Motor neuron (in vitro differentiated cells): ENCODE data around the gene FBXL16. TPM values are rescaled to one million over a fixed set of nuclear protein-coding genes. Genes with fewer than 3 reads are reported as not detected.

ENCODE experiments used
- ATAC-seq, 8 experiments: fragments of 200-7000 bp; cut with Tn5 transposase; replicated peaks in 6 of 8; 2 replicates each; pipeline ENCODE4 v1.8.0; 2021; ENCODE audit warnings: mild to moderate bottlenecking in 8 of 8, moderate library complexity in 8 of 8
- H3K27ac ChIP-seq, 2 donors: fragments of 250-450 bp; sonication (Bioruptor Pico); 2 replicates each; pipeline ENCODE4 v1.9.0; 2021; ENCODE audit warnings: antibody characterized with exemption in 2 of 2, mild to moderate bottlenecking in 2 of 2, moderate library complexity in 1 of 2
- H3K4me1 ChIP-seq, 2 donors: fragments of 250-450 bp; sonication (Bioruptor Pico); replicated peaks in 1 of 2; 2 replicates each; pipeline ENCODE4 v1.6.1; 2021; ENCODE audit warnings: antibody characterized with exemption in 2 of 2, mild to moderate bottlenecking in 2 of 2, moderate library complexity in 1 of 2
- H3K4me3 ChIP-seq, 5 donors: fragments of 250-450 bp; sonication (Bioruptor Pico); 2 replicates each; pipeline ENCODE4 v1.9.0; 2021; ENCODE audit warnings: antibody characterized with exemption in 5 of 5, mild to moderate bottlenecking in 5 of 5, moderate library complexity in 4 of 5
- WGBS, 10 experiments: fragments of 450-650 bp; shearing (Covaris generic); methylation state at CpG; one replicate each; pipeline ENCODE4 v1.0.0; 2022; 5-methylcytosine and 5-hydroxymethylcytosine counted together
- in situ Hi-C, 9 experiments: fragments of 400-800 bp; cut with MboI; loops; one replicate each; pipeline ENCODE4 v1.15.0; 2021; ENCODE audit warnings: low sequenced_read_pairs in 9 of 9, low pct_unique_long_range_greater_than_20kb in 2 of 9; ENCODE audit not compliant: unreplicated experiment in 9 of 9
- total RNA-seq, 8 experiments: library from RNA; unstranded; fragments of 300-600 nt; gene quantifications; 2 replicates each; pipeline versions ENCODE4 v1.2.3 to v1.2.4, GENCODE V29; 2022

FBXL16 gene
- total RNA-seq, 8 experiments from 2014 or later: 0.31 to 13.5 (median 6.3) TPM

DNA sequence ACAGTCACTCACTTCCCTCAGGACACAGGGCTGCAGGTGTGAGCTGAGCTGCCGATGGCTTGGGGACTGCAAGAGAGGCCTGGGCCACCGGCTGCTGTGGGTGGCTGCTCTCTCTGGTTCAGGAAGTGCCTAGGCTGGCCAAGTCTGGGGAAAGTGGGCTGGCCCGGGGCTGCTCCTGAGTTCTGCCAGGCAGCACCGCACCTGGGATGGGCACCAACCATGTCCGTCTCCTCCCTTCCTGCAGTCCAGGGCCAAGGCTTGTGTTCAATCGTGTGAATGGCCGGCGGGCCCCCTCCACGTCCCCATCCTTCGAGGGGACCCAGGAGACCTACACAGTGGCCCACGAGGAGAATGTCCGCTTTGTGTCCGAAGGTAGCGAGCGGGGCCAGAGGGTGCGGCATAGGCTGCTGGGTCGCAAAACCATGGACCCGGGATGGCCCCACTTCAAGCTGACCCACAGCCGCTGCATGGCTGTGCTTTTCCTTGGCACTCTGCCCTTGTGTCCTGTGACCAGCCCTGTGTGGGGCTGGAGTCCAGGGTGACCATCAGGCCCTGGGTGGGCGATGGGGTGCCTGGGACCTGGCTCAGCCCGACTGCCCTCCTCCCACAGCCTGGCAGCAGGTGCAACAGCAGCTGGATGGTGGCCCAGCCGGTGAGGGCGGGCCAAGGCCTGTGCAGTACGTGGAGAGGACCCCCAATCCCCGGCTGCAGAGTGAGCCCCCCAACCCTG is 58.3 kb downstream of the FBXL16 start:
- 100% methylated on average over 1 of the region's 25 CpGs; no CpG with 5 or more reads in 9 of the 10 experiments for WGBS, 10 experiments
- ATAC-seq: no peak
- no peak overlapping the region for H3K27ac ChIP-seq
- in situ Hi-C loops: no loop called here
- H3K4me3 ChIP-seq: no peak overlapping the region
- H3K4me1 ChIP-seq: peaks cover 25 to 26% of the 10 kb centered on the region in 2 donors

DNA sequence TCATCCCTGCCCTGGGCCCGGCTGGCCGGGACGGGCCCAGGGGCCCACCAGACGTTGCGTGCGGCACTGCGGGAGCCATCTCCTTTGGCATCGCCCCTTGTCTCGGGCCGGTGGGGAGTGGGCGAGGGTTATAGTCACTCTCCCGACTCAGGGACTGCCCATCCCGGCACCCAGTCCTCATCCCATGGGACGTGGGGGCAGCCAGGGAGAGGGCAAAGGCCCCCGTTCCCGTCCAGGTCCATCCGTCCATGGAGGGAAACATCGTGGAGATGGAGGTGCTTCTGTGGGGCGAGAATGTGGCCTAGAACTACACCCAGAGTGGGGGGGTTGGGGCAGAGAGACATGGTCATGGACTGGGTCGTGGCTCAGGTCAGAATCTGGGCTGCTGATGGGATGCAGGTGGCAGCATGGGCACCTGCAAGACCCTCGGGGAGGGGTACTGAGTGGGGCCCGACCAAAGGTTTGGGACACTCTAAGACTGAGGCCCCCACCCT is 58.9 kb downstream of the FBXL16 start:
- WGBS, 10 experiments: 67 to 100% methylated on average over 2 to 3 of the region's 22 CpGs; no CpG with 5 or more reads in 8 of the 10 experiments
- Histone ChIP-seq H3K27ac (no peak overlapping the region), H3K4me3 (no peak overlapping the region), H3K4me1 (peaks cover 25 to 26% of the 10 kb centered on the region in 2 donors)
- in situ Hi-C loops: no loop called here
- ATAC-seq: no peak

DNA sequence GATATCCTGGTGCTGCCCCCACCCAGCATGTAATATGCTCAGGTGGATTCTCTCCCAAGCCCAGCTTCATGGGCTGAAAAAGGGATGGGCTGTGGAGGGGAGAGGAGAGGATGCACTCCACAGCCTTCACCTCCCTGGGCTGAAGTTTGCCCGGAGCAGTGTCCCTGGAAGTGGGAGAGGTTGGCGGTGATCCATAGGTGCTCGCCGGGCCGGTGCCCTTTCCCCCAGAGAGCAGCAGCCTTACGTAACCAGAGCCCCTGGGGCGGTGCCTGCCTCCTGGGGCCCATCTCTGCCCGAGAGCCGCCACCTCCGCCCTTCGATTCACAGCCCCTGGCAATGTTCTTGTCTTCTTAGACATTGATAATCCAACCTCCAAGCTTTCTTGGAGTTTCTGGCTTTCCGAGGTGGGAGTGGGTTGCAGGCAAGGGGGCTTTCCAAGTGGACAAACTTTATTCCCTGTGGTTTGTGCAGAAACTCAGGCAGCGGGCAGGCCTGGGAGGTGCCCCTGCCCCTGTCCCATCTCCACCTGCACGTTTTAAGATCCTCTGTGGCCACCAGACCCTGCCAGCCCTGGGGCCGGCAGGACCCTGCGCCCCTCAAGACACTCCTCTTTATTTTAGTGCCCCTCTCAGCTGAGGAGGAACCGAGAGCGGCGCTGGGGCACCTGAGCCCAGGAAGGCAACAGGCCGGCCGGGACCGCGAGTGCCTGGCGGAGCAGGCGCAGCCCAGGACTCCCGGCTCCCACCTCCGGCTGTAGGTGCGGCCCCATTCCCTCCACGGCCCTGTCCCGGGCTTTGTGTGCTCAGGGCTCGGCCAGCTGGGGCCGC is 59.5 kb downstream of the FBXL16 start:
- 80 to 100% (median 84%) methylated on average over 1 to 8 of the region's 32 CpGs; no CpG with 5 or more reads in 6 of the 10 experiments for WGBS, 10 experiments
- Histone ChIP-seq H3K4me1 (peaks cover 25 to 26% of the 10 kb centered on the region in 2 donors), H3K27ac (no peak overlapping the region), H3K4me3 (no peak overlapping the region)
- in situ Hi-C loops: no loop called here
- no peak for ATAC-seq

DNA sequence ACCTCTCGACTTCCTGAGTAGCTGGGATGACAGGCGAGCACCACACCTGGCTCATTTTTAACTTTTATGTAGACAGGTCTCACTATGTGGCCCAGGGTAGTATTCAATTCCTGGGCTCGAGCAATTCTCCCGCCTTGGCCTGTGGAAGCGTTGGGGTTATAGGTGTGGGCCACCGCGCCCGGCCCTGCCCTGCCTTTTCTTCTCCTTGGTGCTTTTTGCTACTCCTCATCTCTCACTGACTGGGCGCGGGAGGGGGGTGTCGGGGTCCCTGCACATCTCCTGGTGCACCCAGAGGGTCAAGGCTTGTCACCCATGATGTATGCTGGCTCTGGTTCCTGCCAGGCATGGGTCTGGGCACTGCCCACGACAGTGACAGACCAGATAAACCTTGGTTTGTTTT is 61.0 kb downstream of the FBXL16 start:
- in situ Hi-C loops: no loop called here
- Histone ChIP-seq H3K4me1 (peaks cover 13 to 14% of the 10 kb centered on the region in 2 donors), H3K4me3 (no peak overlapping the region), H3K27ac (no peak overlapping the region)
- no peak for ATAC-seq
- WGBS, 10 experiments: 0 to 100% (median 100%) methylated on average over 1 to 4 of the region's 12 CpGs; no CpG with 5 or more reads in 5 of the 10 experiments

DNA sequence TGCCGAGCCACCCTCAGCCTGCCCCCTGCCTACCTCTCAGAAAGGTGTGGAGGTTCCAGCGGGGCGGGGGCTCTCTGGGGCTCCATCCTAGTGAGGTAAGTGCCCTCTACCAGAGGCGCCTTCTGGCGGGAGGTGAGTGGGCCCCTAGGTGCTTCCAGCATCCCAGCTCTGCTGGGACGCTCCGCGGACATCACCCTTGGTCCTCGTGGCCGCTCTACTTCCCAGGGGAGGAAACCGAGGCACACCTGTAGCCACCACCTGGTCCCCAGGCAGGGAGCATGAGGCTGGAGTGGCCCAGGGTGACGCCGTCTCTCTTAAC is 62.6 kb downstream of the FBXL16 start:
- Histone ChIP-seq H3K4me3 (peak overlapping the region; percentile 48 to 86 (median 61)), H3K4me1 (peaks cover 18 to 19% of the 10 kb centered on the region in 2 donors), H3K27ac (no peak overlapping the region)
- ATAC-seq: no peak
- WGBS, 10 experiments: 53 to 94% (median 90%) methylated on average over 2 to 4 of the region's 13 CpGs; no CpG with 5 or more reads in 7 of the 10 experiments
- in situ Hi-C loops: no loop called here

Other genes starting within 250 kb of the FBXL16 start
- gene CAPN15, start 178.1 kb downstream of the FBXL16 start, total RNA-seq: 10 to 100 TPM in 4 of 8 experiments, 1 to 10 TPM in 4; 7.1 to 46.4 (median 12.7) TPM
- gene PRR35, start 145.4 kb downstream of the FBXL16 start, total RNA-seq: under 1 TPM in 5 of 8 experiments, not detected in 3; 0.05 to 0.85 (median 0.24) TPM
- 1 to 10 TPM in 5 of 8 experiments, under 1 TPM in 3; 0.33 to 2.2 (median 1.0) TPM for gene NHLRC4, start 138.8 kb downstream of the FBXL16 start, total RNA-seq
- gene PIGQ, start 135.8 kb downstream of the FBXL16 start, total RNA-seq: 10 to 100 TPM; 17.0 to 56.1 (median 26.0) TPM
- 10 to 100 TPM in 7 of 8 experiments, 1 to 10 TPM in 1; 9.3 to 23.8 (median 17.1) TPM for gene RAB40C, start 115.7 kb downstream of the FBXL16 start, total RNA-seq
- gene WFIKKN1, start 74.8 kb downstream of the FBXL16 start, total RNA-seq: 1 to 10 TPM in 2 of 8 experiments, under 1 TPM in 6; 0.14 to 9.0 (median 0.54) TPM
- 10 to 100 TPM; 52.5 to 97.9 (median 66.7) TPM for gene METTL26, start 69.5 kb downstream of the FBXL16 start, total RNA-seq
- 10 to 100 TPM; 10.3 to 58.8 (median 31.3) TPM for gene MCRIP2, start 64.0 kb downstream of the FBXL16 start, total RNA-seq
- 10 to 100 TPM in 7 of 8 experiments, 1 to 10 TPM in 1; 8.0 to 62.4 (median 16.4) TPM for gene WDR90, start 56.4 kb downstream of the FBXL16 start, total RNA-seq
- gene RHOT2, start 37.7 kb downstream of the FBXL16 start, total RNA-seq: 100 to 1,000 TPM in 2 of 8 experiments, 10 to 100 TPM in 6; 30.6 to 119 (median 51.7) TPM
- 1 to 10 TPM; 1.0 to 8.5 (median 3.3) TPM for gene RHBDL1, start 30.1 kb downstream of the FBXL16 start, total RNA-seq
- gene STUB1, start 25.4 kb downstream of the FBXL16 start, total RNA-seq: 100 to 1,000 TPM in 3 of 8 experiments, 10 to 100 TPM in 5; 39.9 to 144 (median 79.4) TPM
- 10 to 100 TPM; 18.1 to 56.4 (median 33.2) TPM for gene JMJD8, start 21.5 kb downstream of the FBXL16 start, total RNA-seq
- 10 to 100 TPM in 4 of 8 experiments, 1 to 10 TPM in 4; 6.0 to 18.9 (median 11.5) TPM for gene WDR24, start 15.4 kb downstream of the FBXL16 start, total RNA-seq
- 100 to 1,000 TPM in 2 of 8 experiments, 10 to 100 TPM in 6; 10.1 to 402 (median 34.9) TPM for gene METRN, start 9.3 kb upstream of the FBXL16 start, total RNA-seq
- gene ANTKMT, start 15.3 kb upstream of the FBXL16 start, total RNA-seq: 10 to 100 TPM; 21.6 to 30.5 (median 24.5) TPM
- 10 to 100 TPM in 1 of 8 experiments, 1 to 10 TPM in 7; 2.7 to 26.1 (median 4.6) TPM for gene CCDC78, start 20.6 kb upstream of the FBXL16 start, total RNA-seq
- 10 to 100 TPM in 6 of 8 experiments, 1 to 10 TPM in 2; 6.6 to 36.6 (median 14.2) TPM for gene HAGHL, start 21.3 kb upstream of the FBXL16 start, total RNA-seq
- 10 to 100 TPM; 15.0 to 30.5 (median 24.9) TPM for gene CIAO3, start 35.2 kb upstream of the FBXL16 start, total RNA-seq
- gene MSLN, start 54.9 kb upstream of the FBXL16 start, total RNA-seq: under 1 TPM in 3 of 8 experiments, not detected in 5; 0.23 to 0.63 (median 0.43) TPM
- gene RPUSD1, start 82.6 kb upstream of the FBXL16 start, total RNA-seq: 10 to 100 TPM in 7 of 8 experiments, 1 to 10 TPM in 1; 8.7 to 32.7 (median 15.8) TPM
- 10 to 100 TPM in 6 of 8 experiments, 1 to 10 TPM in 2; 2.5 to 41.5 (median 12.4) TPM for gene CHTF18, start 82.8 kb upstream of the FBXL16 start, total RNA-seq
- 1 to 10 TPM in 2 of 8 experiments, under 1 TPM in 3, not detected in 3; 0.56 to 2.8 (median 0.85) TPM for gene GNG13, start 94.9 kb upstream of the FBXL16 start, total RNA-seq